ENCODE results near the gene TMEM94. TPM values are rescaled to one million over a fixed set of nuclear protein-coding genes. Genes with fewer than 3 reads are reported as not detected.

TMEM94 gene
- total RNA-seq, 1 donor from 2014 or later = 197 TPM

GRCh38 chr17:75515496-75516254 lies 59.2 kb downstream of the TMEM94 start, which contains the start of gene CASKIN2:
Gene CASKIN2, minus strand, starts transcription at chr17:75515537. Its CDS starts 1,733 bp downstream, at chr17:75513804.
- TF ChIP-seq CTCF (IDR thresholded peaks at IDR 0.05; ENCODE audit: unreplicated experiment) = peak; percentile 98
- no peaks in the 10 kb centered on the region for H3K9me3 Mint-ChIP-seq (ENCODE audit: low read depth)
- peaks cover 26% of the 10 kb centered on the region for H3K4me1 Mint-ChIP-seq (ENCODE audit: low read depth)
- peak within 1 kb of the TSS; percentile 92 for H3K27ac Mint-ChIP-seq
- H3K27me3 Mint-ChIP-seq = no peaks in the 10 kb centered on the region
- peak within 1 kb of the TSS; percentile 83 for H3K4me3 Mint-ChIP-seq (ENCODE audit: low read depth)
- DNase-seq (ENCODE audit: low spot score, unreplicated experiment) = peak; percentile 93
- peaks cover 12% of the 10 kb centered on the region for H3K36me3 Mint-ChIP-seq (ENCODE audit: insufficient read depth)

DNA sequence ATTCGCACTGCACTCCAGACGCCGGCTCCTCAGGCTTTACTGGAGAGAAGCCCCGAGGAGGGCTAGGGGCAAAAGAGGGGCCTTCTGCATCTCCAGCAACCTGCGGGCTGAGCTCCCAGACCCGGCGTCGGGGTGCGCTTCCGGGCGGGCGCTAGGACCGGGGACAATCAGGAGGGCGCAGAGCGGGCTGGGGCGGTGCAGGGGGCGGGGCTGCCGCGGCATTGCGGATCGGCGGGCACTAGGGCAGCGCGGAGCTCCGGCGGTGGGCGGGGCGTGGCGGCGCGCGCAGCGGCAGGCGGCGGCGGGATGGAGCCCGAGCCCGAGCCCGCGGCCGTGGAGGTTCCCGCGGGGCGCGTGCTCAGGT lies 59.8 kb downstream of the TMEM94 start, which contains the start of gene TSEN54:
Gene TSEN54, plus strand, starts transcription at position 274 of the 364 bp plus-strand sequence. Its CDS starts 33 bp downstream, at position 307.
- peaks cover 12% of the 10 kb centered on the region for H3K36me3 Mint-ChIP-seq (ENCODE audit: insufficient read depth)
- no peaks in the 10 kb centered on the region for H3K27me3 Mint-ChIP-seq
- H3K4me3 Mint-ChIP-seq (ENCODE audit: low read depth) = peak within 1 kb of the TSS; percentile 83
- TF ChIP-seq CTCF (IDR thresholded peaks at IDR 0.05; ENCODE audit: unreplicated experiment) = no peak
- H3K27ac Mint-ChIP-seq = peak within 1 kb of the TSS; percentile 92
- H3K9me3 Mint-ChIP-seq (ENCODE audit: low read depth) = no peaks in the 10 kb centered on the region
- H3K4me1 Mint-ChIP-seq (ENCODE audit: low read depth) = peaks cover 26% of the 10 kb centered on the region
- peak; percentile 84 for DNase-seq (ENCODE audit: low spot score, unreplicated experiment)

DNA sequence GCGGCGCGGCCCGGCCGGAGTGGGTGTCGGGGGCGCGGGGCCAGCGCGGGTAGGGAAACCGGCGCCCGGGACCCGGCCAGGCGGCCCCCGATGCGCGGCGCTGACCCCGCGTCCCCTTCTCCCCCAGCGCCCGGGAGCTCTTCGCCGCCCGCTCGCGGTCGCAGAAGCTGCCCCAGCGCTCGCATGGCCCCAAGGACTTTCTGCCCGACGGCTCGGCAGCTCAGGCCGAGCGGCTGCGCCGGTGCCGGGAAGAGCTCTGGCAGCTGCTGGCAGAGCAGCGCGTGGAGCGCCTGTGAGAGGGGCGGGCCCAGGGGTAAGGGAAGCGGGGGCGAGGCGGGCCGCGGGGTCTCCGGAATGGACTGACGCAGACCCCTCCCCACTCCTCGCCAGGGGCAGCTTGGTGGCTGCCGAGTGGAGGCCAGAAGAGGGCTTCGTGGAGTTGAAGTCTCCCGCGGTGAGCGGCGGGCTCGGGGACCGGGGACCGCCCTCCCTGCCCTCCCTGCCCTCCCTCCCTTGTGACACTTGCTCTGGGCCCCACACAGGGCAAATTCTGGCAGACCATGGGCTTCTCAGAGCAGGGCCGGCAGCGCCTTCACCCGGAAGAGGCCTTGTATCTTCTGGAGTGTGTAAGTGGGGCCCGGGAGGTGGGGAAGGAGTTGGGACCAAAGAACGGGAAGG lies 60.3 kb downstream of the TMEM94 start:
- no peaks in the 10 kb centered on the region for H3K9me3 Mint-ChIP-seq (ENCODE audit: low read depth)
- peak overlapping the region; percentile 83 for H3K4me3 Mint-ChIP-seq (ENCODE audit: low read depth)
- H3K4me1 Mint-ChIP-seq (ENCODE audit: low read depth) = peaks cover 26% of the 10 kb centered on the region
- H3K27ac Mint-ChIP-seq = peak overlapping the region; percentile 91
- no peaks in the 10 kb centered on the region for H3K27me3 Mint-ChIP-seq
- DNase-seq (ENCODE audit: low spot score, unreplicated experiment) = peak; percentile 53
- H3K36me3 Mint-ChIP-seq (ENCODE audit: insufficient read depth) = peaks cover 12% of the 10 kb centered on the region
- TF ChIP-seq CTCF (IDR thresholded peaks at IDR 0.05; ENCODE audit: unreplicated experiment) = no peak

- no peaks in the 10 kb centered on the region for H3K9me3 Mint-ChIP-seq (ENCODE audit: low read depth)
- H3K27ac Mint-ChIP-seq = peak overlapping the region; percentile 91
- peak overlapping the region; percentile 83 for H3K4me3 Mint-ChIP-seq (ENCODE audit: low read depth)
- peak; percentile 20 for TF ChIP-seq CTCF (IDR thresholded peaks at IDR 0.05; ENCODE audit: unreplicated experiment)
- no peak for DNase-seq (ENCODE audit: low spot score, unreplicated experiment)
- no peaks in the 10 kb centered on the region for H3K27me3 Mint-ChIP-seq
- H3K4me1 Mint-ChIP-seq (ENCODE audit: low read depth) = peaks cover 23% of the 10 kb centered on the region
- H3K36me3 Mint-ChIP-seq (ENCODE audit: insufficient read depth) = peaks cover 14% of the 10 kb centered on the region
Measured at GRCh38 chr17:75517297-75517865, 60.9 kb downstream of the TMEM94 start.

GRCh38 chr17:75518201-75518600 lies 61.8 kb downstream of the TMEM94 start:
- Mint-ChIP-seq H3K4me3 (ENCODE audit: low read depth) (peak overlapping the region; percentile 83), H3K9me3 (ENCODE audit: low read depth) (no peaks in the 10 kb centered on the region), H3K27ac (no peak overlapping the region), H3K4me1 (ENCODE audit: low read depth) (peaks cover 22% of the 10 kb centered on the region), H3K27me3 (no peaks in the 10 kb centered on the region), H3K36me3 (ENCODE audit: insufficient read depth) (peaks cover 17% of the 10 kb centered on the region)
- no peak for DNase-seq (ENCODE audit: low spot score, unreplicated experiment)
- no peak for TF ChIP-seq CTCF (IDR thresholded peaks at IDR 0.05; ENCODE audit: unreplicated experiment)
